OCI-LY7 (cell line): Measurements from ENCODE around the gene NCOA3.

ENCODE experiments used
- CTCF ChIP-seq: fragments of 200-600 bp; sonication (generic); conservative IDR thresholded peaks from 2 replicates; pipeline ENCODE4 v1.5.1; 2014; ENCODE audit warnings: mild to moderate bottlenecking, antibody characterized with exemption, low read length, moderate library complexity, mixed read lengths
- EZH2phosphoT487 ChIP-seq: fragments of 200-600 bp; sonication (generic); IDR thresholded peaks from 2 replicates; pipeline ENCODE4 v1.6.1; 2018; ENCODE audit warnings: low read depth, borderline replicate concordance, mild to moderate bottlenecking, mixed run types, antibody characterized with exemption, low read length, moderate library complexity, mixed read lengths

- TF ChIP-seq CTCF (0 out of 2 replicates have a peak, but pooled peaks have one; percentile 23), EZH2phosphoT487 (no peak)
Observed at GRCh38 chr20:47623206-47623605, 121.5 kb downstream of the NCOA3 start.
